Prostate gland (tissue), 2 donors: ENCODE measurements around the gene MOCS1.

Experiments
- CTCF ChIP-seq, 4 experiments: fragments of 200-600 bp in 2 of 4; fragments of 450-650 bp in 2 of 4; sonication (generic) in 2 of 4; IDR thresholded peaks; 1 replicate in 3 of 4; 2 replicates in 1 of 4; pipeline ENCODE4 v1.5.1; 2016 to 2019; ENCODE audit warnings: antibody characterized with exemption in 4 of 4, mild to moderate bottlenecking in 2 of 4, moderate library complexity in 2 of 4
- POLR2A ChIP-seq: fragments of 450-650 bp; IDR thresholded peaks from one replicate; pipeline ENCODE4 v1.6.1; 2016; ENCODE audit warnings: antibody characterized with exemption, mild to moderate bottlenecking

GRCh38 chr6:39870950-39871349 is 63.3 kb downstream of the MOCS1 start:
- TF ChIP-seq POLR2A = no peak
- TF ChIP-seq CTCF (IDR thresholded peaks at IDR 0.05) = no peak
